HG02943 (cell line): ENCODE data around the gene KCND3.

Experiments used
- ATAC-seq: cut with Tn5 transposase; IDR thresholded peaks from one replicate; pipeline ENCODE4 v1.9.1; 2021; ENCODE audit warnings: mild to moderate bottlenecking, low read depth, moderate library complexity; ENCODE audit not compliant: unreplicated experiment

Gene KCND3

DNA sequence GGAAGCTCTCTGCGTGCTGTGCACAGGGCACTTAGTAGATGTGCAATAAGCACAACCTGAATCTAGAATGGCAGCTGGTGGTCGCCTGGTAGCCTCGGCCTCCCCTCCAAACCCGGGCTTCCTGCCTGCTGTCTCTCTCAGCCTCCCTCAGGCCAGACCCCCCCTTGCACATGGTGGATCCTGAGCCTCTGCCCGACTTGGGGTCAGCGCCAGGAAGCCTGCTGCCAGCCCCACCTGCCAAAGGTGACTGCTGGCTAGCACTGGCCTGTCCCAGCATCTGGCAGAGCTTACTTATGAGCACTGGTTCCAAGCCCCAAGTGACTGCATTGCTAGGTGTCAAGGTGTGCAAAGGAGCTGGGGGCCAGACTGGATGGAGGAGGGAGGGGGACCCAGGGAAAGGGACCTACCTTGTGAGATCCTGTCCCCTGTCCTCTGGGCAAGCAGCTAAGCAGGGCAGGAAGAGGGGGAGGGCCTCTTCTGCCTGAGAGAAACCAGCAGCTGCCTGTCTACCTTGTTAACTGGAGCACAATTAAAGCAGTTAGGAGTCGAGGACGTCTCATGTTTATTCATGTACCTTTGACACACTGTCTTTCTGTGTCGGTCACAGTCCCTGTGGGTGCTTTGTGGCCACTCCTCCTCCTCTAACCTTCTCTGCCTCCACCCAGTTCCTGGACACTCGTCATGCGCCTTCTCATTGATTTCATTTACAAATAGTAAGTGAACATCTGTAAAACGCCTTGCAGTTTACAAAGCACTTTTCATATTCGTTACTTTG is 132.9 kb downstream of the KCND3 start:
- no peak for ATAC-seq

DNA sequence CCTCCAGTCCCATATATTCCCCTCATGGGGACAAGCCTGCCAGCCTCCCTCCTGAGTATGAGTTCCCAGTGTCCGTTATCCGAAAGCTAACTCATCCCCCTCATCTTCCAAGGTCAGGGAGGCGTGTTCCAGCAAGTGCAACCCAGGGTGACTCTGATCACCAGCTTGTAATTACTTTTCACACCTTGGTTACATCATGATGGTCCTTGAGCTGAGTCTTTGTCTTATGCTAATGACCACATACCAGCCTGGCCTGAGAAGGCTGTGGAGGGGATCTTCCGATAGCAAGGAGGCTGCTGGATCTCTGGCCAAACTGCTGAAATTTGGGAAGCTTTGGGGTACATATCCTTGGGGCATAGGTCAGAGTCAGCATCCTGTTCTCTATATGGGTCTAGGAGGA is 134.2 kb downstream of the KCND3 start:
- ATAC-seq: no peak

DNA sequence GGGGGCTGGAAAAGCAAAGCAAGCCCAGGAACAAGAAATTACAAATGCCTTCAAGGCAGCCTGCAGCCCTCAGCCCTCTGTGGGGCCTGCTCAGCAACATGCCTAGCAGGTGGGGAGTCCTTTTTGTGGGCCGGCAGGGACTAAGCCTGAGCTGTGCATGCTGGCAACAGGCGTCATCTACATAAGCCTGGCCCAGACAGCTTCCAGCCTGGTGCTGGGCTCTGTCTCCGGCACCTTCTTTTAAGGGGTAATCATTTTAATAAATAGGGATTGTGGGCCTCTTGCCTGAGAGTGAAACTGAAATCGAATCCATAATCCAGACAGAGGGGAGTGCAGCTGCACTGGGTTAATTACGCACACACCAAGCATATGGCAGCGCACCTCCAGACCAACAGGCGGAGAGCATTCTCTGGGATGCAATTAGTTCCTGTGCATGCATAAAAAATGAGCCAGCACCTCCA is 137.2 kb downstream of the KCND3 start:
- no peak for ATAC-seq

DNA sequence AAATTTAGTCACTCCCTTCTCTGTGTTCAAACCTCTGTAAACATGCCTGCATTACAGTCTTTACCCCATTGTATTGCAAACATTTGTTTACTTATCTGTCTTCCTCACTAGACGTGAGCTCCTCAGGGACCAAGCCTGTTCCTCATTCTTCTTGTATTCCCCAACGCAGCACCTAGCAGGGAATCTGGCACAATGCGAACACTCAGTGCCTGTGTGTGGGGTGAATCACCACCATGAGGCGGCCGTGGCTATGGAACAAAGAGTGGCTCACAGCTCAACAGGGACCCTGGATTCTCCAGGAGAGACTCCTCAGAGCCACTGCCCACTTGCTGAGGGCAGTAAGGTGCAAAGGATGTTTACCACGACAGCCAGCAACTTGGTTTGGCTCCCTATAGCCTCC is 137.9 kb downstream of the KCND3 start:
- no peak for ATAC-seq

DNA sequence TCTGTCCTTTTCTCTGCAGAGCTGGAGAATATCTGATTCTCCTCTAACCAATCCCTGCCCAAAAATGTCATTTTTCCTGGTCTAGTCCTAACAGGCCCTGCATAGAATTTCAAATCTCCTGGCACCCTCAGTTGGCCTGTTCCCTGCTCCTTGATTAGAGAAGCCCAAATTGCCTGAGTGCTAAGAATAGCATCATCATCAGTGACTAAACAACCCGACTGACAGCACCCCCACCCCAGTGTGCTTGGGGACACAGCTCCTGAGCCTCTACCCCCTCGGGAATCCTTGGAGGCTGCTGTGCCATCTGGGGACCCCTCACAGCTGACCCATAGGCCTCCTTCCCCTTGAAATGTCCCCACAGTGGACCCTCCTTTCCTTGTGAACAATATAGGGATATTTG is 139.4 kb downstream of the KCND3 start:
- no peak for ATAC-seq

DNA sequence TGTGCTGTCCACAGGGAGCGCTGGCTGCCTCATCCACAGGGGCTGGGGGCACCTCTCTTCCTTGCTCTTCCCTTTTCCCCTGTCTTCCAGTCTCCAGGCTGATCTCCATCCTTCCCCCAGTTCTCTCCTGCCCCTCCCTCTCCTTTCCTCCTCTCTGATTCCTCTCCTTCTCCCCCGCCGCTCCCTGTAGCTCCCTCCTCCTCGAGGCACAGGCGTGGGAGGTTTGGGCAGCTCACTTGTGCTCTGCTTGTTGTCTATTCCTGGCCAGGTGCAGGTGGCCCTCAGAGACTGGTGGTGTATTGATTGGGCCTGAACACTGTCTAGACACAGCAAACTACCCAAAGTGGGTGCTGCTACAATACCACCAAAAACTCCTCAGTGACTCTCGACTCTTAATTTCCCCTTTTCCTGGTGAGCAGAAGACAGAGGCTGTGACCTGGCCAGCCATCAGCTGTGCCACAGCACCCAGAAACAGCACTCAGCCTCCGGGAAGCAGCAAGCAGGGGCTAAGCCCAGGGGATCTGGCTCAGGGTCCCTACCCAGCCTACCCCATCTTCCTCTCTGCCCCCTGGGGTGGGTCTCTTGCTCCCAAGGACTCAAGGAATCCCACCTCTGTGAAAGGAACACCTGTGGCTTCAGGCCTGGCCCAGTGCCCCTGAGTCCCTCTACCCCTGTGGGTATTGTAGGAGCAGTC is 140.5 kb downstream of the KCND3 start:
- ATAC-seq: no peak

DNA sequence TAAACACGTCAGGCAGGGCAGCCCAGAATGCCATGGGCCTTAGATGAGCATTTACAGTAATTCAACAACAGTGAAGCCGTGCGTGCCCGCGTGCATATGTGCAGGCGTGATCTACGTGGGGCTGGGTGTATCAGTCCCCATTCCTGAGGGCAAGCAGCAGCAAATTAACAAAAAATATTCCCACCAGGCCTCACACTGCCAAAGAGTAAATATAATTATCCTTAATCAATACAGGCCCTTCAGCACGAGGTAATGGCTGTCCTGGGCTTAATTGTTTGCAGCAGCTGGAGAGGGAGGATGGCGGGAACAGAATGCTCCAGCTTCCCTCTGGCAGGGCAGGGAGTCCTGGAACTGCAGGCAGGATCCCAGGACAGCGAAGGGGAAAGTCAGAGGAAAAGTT is 142.0 kb downstream of the KCND3 start:
- ATAC-seq: no peak

DNA sequence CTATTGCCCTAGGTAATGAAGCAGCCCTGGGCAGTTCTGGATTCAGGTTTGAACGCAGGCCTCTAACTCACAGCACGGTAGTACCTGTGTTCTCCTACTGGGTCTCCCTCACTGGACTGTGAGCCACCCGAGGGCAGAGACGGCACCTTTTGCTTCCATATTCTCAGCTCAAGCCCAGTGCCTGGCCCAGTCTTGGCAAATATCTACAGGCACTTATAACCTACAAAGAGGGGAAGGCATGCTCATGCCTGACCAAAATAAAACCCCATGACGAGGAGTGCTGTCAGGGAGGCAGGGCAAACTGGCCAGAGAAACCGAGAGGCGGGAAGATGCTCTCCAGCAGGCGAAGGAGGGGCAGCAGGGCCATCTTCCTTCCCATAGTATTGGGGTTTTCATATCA is 142.6 kb downstream of the KCND3 start:
- ATAC-seq: no peak

DNA sequence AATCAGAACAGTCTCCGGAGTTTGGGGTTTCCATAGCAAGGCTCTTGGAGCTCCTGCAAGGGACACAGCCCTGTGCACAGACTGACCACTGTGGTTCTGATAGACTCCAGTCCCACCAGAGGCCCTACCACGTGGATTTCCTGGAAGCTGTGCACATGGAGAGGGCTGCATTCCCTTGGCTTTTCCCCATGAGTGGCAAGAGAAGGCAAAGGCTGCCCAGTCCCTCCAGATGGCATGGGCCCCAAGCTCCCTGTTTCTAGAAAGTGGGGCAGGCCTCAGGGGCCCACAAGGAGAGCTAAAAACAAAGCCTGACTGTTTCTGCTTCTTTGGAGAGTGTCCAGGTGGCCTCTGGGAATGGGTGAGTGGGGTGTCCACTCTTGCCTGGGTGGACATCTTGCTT is 146.3 kb downstream of the KCND3 start:
- no peak for ATAC-seq

DNA sequence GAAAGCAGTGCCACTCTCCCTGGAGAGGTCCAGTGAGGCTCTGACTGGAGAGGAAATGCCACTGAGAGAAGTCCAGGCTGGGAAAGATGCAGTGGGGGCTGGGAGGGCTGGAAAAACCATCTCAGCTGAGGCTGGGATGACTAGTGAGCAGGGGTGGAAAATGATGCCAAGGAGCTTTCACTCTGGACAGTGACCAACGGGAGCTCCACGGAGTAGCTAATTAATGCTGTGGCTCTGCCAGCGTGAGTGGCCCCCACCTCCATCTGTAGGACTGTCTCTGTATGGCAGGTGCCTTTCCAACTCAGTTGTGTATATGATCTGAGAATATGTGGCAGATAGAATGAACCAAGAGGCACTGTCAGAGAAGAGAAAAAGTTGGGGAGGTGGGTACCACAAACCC is 147.1 kb downstream of the KCND3 start:
- no peak for ATAC-seq

DNA sequence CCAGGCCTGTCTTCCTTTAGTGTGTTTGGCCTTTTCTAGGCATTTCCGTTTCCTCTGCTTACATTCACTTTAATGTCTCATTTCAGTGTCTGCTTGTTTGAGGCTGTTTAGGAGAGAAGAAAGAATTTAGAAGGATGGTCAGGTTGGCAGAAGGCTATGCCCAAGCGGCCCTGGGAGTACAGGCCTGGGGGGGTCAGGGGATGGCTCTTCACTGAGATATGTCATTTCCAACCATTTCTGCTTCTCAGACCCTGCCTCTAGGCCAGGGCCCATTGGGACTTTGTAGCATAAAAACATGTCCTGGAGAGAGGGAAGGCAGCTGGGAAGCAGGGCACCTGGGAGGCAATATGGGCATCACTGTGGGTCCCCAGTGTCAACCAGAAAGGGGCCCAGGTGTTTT is 147.7 kb downstream of the KCND3 start:
- no peak for ATAC-seq

DNA sequence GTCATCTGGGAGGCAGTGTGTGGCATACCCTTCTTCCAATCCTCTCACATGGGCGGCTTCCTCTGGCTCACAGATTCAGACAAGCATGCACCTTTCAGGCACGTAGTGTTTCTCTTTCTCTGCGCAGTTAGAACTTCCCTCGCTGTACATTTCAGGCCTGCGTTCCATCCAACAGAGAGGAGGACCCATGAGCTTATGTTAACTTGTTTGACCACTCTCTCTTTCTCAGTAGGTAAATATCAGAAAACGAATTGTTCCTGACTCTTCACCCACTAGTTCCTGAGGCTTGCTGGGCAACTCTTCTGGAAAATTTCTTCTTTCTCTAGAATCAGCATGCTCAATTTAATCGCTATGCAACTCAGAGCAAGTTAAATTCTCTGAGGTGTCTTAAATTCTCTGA is 148.3 kb downstream of the KCND3 start:
- no peak for ATAC-seq

DNA sequence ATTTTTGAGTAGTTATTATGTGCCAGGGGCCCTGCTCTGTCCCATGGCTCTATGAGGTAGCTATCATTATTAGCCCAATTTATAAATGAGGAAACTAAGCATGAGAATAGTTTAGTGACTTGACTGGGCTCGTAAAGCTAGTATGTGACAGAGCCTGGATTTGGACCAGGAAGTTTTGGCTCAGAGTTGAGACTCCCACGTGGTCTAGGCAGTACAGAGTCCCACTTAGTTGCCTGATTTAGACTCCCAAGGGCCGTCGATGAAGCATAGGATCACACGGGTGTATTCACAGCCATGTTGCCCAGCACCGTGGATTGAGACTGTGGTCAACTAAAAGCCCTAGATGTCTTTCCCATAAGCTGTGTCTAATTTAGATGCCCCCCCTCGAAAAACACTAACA is 152.1 kb downstream of the KCND3 start:
- no peak for ATAC-seq

DNA sequence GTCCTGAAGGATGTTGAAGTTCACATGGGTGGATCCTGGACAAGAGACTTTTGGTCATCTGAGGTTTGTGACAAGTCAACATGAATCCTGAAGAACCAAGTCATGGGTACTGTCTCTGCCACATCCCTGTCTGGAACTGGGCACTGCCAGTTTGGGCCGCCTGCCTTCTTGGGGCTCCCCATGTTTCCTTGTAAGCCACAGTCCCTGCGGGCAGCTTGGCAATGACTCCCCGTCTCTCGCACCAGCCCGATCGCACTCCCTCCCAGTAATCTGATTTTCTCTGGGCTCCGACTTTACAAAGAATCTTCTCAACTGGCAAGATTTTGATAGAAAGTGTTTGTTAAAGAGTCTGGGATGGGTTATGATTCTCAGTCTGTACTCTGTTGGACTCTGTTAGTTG is 153.4 kb downstream of the KCND3 start:
- no peak for ATAC-seq

DNA sequence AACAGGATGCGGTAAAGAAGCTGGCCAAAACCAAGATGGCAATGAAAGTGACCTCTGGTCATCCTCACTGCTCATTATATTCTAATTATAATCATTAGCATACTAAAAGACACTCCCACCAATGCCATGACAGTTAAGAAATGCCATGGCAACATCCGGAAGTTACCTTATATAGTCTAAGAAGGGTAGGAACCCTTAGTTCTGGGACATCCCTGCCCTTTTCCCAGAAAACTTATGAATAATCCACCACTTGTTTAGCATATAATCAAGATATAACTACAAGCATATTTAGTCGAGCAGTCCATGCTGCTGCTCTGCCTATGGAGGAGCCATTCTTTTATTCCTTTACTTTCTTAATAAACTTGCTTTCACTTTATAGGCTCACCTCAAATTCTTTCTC is 154.0 kb downstream of the KCND3 start:
- no peak for ATAC-seq

DNA sequence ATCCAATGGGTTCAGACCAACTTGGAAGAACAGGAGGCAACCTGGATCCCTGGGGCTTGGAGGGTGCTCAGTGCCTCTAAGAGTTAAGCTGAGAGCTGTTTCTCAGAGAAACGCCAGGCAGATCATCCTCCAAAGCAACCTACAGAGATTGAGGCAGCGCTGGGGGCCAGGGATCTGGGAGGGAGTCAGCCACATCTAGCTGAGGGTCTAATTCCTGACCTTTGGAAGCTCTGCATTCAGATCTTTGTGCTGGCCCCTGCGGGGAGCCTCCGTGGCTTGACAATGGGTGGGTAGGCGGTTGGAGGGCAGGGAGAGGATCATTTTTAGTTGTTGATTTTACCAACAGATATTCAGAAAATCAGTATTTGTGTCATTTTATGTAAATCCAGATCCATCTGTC is 154.5 kb downstream of the KCND3 start:
- ATAC-seq: no peak

DNA sequence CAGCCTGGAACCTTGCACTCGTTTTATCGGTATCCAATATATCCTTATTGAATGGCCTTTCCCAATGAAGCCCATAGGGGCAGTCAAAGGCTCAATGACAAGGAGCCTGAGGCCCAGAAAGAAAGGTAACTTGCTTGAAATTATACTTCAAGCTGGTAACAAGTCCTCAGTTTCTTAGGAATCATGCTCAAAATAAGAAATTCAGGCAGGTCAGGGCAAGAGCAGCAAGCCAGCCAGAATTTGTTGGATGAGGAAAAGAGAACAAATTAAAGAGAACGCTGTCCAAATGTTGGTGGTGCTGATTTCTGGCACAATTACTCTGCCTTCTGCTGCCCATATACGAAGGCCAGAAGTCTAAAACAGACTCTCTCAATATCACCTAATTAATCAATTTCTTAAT is 156.1 kb downstream of the KCND3 start:
- no peak for ATAC-seq

DNA sequence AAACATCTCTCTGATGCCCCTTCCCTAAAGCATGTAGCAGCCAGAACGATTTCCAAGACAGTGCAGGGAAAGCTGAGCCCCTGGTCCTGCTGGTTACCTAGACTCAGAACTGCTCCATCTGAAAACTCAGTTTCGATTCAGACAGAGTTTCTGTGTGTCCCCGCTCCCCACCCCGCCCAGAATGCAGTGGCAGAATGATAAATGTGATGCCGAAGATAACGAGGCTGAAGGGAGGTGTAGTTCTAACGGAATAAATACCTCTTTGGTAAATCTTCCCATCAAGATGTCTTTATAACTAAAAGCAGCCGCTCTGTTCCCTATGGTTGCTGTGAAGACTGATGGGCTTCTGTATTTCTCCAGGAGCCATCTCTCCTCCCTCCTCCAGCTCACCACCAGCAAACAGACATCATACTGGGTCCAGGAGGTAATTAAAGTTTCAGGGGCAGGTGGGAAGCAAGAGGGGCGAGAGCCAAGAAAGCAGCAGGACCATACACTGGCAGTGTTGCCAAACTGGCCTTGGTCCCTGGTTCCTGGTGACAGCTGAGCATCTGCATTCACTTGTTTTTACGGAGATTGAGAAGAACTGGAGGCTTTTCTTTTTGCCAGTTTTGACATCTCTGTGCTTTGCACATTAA is 156.8 kb downstream of the KCND3 start:
- ATAC-seq: no peak

DNA sequence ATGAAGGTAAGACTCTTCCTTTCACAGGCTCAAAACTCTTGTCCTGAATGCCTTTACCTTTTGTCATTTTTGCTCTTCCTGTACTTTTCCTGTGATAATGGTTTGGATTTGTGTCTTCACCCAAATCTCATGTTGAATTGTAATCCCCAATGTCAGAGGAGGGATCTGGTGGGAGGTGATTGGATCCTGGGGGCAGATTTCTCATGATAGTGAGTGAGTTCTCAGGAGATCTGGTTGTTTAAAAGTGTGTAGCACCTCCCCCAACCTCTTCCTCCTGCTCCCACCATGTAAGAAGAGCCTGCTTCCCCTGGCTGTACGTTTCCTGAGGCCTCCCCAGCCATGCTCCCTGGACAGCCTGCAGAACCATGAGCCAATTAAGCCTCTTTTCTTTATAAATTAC is 158.3 kb downstream of the KCND3 start:
- no peak for ATAC-seq

DNA sequence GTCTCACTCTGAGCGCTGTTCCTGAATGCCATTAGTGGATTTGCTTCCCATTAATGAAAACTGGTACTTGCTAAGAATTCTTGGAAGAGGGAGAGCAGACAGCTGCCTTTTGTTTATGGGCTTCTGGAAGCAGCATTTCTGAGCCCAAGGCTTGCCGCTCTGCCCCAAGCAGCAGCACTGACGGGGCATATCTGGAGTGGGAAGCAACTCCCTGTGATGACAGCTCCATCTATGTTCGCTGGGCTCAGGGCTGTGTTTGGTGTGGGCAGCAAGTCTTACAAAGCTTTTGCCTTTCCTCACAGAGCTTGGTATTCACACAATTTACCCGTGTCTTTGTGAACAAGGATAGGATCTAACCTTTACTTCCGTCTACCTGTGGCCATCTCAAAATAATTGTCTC is 161.5 kb downstream of the KCND3 start:
- ATAC-seq: no peak

DNA sequence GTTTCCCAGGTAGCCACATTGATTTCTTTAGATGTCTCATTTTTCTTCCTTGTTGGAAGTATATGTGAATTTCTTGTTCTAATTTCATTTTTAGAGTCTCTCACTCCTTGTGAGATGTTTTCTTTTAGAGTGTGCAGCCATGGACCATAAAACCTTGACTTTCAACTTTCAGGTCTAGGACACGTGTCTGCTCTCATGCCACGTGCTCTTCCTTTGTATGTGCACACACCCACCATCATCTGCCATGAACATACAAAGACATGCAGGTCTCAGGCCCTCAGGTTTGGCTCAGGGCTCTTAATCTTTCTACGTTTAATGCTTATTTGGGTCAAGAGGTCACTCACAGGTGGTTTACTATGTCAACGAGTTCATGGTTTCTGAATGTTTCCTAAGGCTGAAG is 163.2 kb downstream of the KCND3 start:
- ATAC-seq: no peak

DNA sequence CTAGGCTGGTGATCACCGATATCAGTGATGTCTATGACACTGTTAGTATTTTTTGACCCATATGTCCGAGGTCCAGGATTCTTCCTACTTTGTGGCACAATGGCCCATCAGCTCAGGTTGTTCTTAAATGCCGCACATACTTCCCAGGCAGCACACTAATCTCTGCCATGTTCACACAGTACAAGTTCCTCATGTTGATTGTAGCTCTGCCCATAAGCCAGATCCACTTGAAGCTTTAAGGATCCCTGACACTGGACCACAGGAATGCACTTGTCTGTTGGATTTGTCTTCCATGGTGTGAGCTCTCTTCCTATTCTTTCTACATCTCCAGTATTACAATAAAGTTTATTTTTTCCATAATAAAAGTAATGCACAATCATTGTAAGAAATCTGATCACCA is 164.3 kb downstream of the KCND3 start:
- no peak for ATAC-seq
